ENCODE results near the gene SLC8A2. TPM values are rescaled to one million over a fixed set of nuclear protein-coding genes. Genes with fewer than 3 reads are reported as not detected.

SLC8A2 gene
- total and polyA plus RNA-seq, 2 of the 8 experiments (the other 6 are each of a cell fraction or from before 2014, with no cell fraction given): 7.3 to 12.4 TPM

DNA sequence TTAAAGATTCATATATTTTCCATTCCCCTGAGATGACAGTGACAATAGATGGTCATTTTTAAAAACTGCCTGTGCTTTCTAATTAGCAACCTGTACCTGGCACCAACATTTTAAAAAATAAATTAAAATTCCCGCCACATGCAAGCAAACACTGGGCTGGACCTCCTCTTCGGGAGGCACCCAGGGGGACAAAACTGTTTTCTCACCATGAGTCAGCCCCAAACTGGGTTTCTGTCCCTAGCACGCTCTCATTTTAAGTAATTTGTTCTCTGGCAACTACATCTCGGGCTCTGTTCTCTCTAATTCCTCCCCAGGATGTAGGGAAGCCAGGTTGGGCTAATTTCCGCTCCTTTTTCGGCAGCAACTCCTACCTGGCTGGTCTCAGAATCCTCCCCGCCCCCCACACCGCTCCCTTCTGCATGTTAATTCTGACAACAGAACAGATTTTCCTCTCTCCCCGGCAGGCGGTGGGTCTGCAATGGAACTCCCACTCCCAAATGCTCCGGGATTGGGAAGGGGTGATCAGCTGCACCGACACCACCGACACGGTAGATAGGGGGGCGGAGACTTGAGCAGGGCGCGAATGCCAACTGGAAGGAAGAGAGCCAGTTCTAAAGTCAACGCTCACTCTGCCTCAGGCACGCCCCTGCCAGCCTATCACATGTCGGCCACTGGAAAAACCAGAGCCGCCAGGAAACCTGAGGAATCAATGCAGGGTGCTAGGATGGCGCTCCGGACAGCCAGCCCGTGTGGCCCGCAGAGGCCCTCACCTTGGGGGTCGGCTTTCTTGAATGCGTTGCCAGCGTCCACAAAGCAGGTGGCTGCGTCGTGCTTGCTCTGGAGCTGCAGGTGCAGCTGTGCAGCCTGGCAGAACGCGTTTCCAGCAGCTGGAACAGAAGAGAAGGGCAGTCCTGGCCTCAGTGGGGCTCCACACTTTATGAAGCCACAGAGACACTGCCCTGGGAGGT is 28.5 kb upstream of the SLC8A2 start:
- Histone ChIP-seq H3K4me2 (ENCODE audit: insufficient read depth in 1 of 2, low read depth in 2 of 2, low read length in 2 of 2) (peak overlapping the region in 1 of 2 experiments; percentile 30; a peak in 2 of 4 replicates), H3K27me3 (replicated peaks in 1 of 4; ENCODE audit: control insufficient read depth in 3 of 4, extremely low read depth in 1 of 4, insufficient read depth in 3 of 4, low read length in 3 of 4) (no peaks in the 10 kb centered on the region), H3K14ac (ENCODE audit: insufficient read length) (no peak overlapping the region), H3K9ac (replicated peaks in 1 of 4; ENCODE audit: extremely low read depth in 1 of 4, low read depth in 3 of 4, low read length in 3 of 4) (no peak overlapping the region; a peak in 3 of 7 replicates), H2BK12ac (ENCODE audit: low read depth, low read length) (peak overlapping the region; percentile 50; the same call in 1 of the 2 replicates), H3K36me3 (ENCODE audit: control insufficient read depth in 2 of 4, insufficient read depth in 4 of 4, low read length in 3 of 4) (no peaks in the 10 kb centered on the region), H2BK120ac (replicated peaks; ENCODE audit: low read depth, low read length) (no peak overlapping the region), H3K23me2 (ENCODE audit: low read depth, low read length) (no peaks in the 10 kb centered on the region), H4K20me1 (replicated peaks in 1 of 2; ENCODE audit: control insufficient read depth in 1 of 2, insufficient read depth in 2 of 2, low read length in 2 of 2) (peaks cover 2% of the 10 kb centered on the region in 2 experiments), H3K4me1 (replicated peaks in 1 of 4; ENCODE audit: control insufficient read depth in 3 of 4, insufficient read depth in 4 of 4, low read length in 3 of 4) (peaks cover 0 to 6% (median 3%) of the 10 kb centered on the region in 4 experiments; a peak in 4 of 7 replicates), H3K9me3 (ENCODE audit: insufficient read depth in 2 of 2, low read depth in 1 of 2, low read length in 1 of 2) (no peaks in the 10 kb centered on the region), H3K4ac (replicated peaks; ENCODE audit: insufficient read length, low read depth, low read length) (no peak overlapping the region), H4K5ac (ENCODE audit: insufficient read length, low read depth, low read length) (no peak overlapping the region), H2BK15ac (ENCODE audit: low read length) (no peak overlapping the region), H3K23ac (ENCODE audit: insufficient read length) (no peak overlapping the region), H3K18ac (ENCODE audit: extremely low read depth, low read length) (no peak overlapping the region), H3K27ac (ENCODE audit: low read depth, low read length) (0 out of 2 replicates have a peak overlapping the region, but pooled peaks have one; percentile 5), H2BK5ac (ENCODE audit: low read depth, low read length) (peak overlapping the region; percentile 48; the same call in 1 of the 2 replicates), H3K79me2 (ENCODE audit: control insufficient read depth in 1 of 2, insufficient read depth in 2 of 2, low read length in 2 of 2) (peaks cover 0 to 1% of the 10 kb centered on the region in 2 experiments; a peak in 1 of 4 replicates), H2BK20ac (ENCODE audit: low read length) (no peak overlapping the region), H3K56ac (replicated peaks; ENCODE audit: insufficient read length, low read depth, low read length) (peak overlapping the region; percentile 18), H2AFZ (ENCODE audit: low read length) (no peak overlapping the region), H2AK5ac (ENCODE audit: low read depth, low read length) (no peak overlapping the region), H4K8ac (ENCODE audit: extremely low read depth, insufficient read depth, low read length) (peak overlapping the region; percentile 57), H3K79me1 (ENCODE audit: low read depth, low read length) (no peaks in the 10 kb centered on the region; the same call in 1 of the 2 replicates), H3K4me3 (ENCODE audit: extremely low read depth in 1 of 4, insufficient read depth in 2 of 4, low read depth in 3 of 4, low read length in 4 of 4) (peak overlapping the region in 3 of 4 experiments; percentile 9 to 23 (median 15); a peak in 2 of 8 replicates), H4K91ac (replicated peaks; ENCODE audit: insufficient read length, low read length) (peak overlapping the region; percentile 71)
- no peak for DNase-seq (ENCODE audit: low read depth in 1 of 2, low spot score in 2 of 2)
- ChIA-PET POLR2A (ENCODE audit: partially characterized antibody) (interaction anchor here (0.8 to 7.6 kb wide), 6 partner anchors 9 to 24 kb away, joined by 3 to 55 read pairs (median 6); partner anchors contain the start of gene KPTN), CTCF (ENCODE audit: partially characterized antibody) (interaction anchor here (1.0 to 3.8 kb wide), 10 partner anchors 9 to 199 kb away, joined by 3 to 13 read pairs (median 4); no protein-coding TSS in a partner anchor)
- FAIRE-seq: no peak
- WGBS, 2 experiments (ENCODE audit: extremely low coverage in 1 of 2, insufficient coverage in 1 of 2, insufficient read length in 1 of 2, insufficient replicate concordance in 2 of 2, low coverage in 1 of 2, low lambda C conversion rate in 2 of 2, missing lambda C conversion rate in 1 of 2): 64% methylated on average over 32 of the region's 32 CpGs; no CpG with 5 or more reads in 1 of the 2 experiments
- TF ChIP-seq EZH2 (IDR thresholded peaks at IDR 0.05; ENCODE audit: low read depth, low read length, severe bottlenecking): no peak
- no peak for TF ChIP-seq CHD2 (IDR thresholded peaks at IDR 0.05; ENCODE audit: low read length)
- TF ChIP-seq PHF8 (conservative IDR thresholded peaks at IDR 0.05; ENCODE audit: low read depth, low read length): no peak
